ENCODE measurements around the gene FIGLA.
"Not testable (repeated sequence)": the region's sequence is repeated elsewhere in the genome, so short reads cannot be mapped to it uniquely, and the experiment has no call there.

The FIGLA gene

GRCh38 chr2:70807828-70808118 is 17.3 kb upstream of the FIGLA start:
- Histone ChIP-seq H3K9ac (ENCODE audit: low read depth, low read length) (no peak overlapping the region), H3K36me3 (ENCODE audit: insufficient read depth, low read length) (no peaks in the 10 kb centered on the region), H3K27me3 (ENCODE audit: insufficient read depth, low read length) (peaks cover 7% of the 10 kb centered on the region; the same call in 1 of the 2 replicates), H3K4me3 (ENCODE audit: low read length) (no peak overlapping the region), H3K4me1 (ENCODE audit: insufficient read depth, low read length) (no peaks in the 10 kb centered on the region), H3K9me3 (ENCODE audit: insufficient read depth, low read depth, low read length) (no peaks in the 10 kb centered on the region), H3K27ac (ENCODE audit: low read depth, low read length) (no peak overlapping the region)
- 89% methylated on average over 4 of the region's 4 CpGs for WGBS

GRCh38 chr2:70807102-70807827 is 16.8 kb upstream of the FIGLA start:
- 93% methylated on average over 6 of the region's 6 CpGs for WGBS
- H3K4me1 ChIP-seq (ENCODE audit: insufficient read depth, low read length): no peaks in the 10 kb centered on the region
- H3K9me3 ChIP-seq (ENCODE audit: insufficient read depth, low read depth, low read length): no peaks in the 10 kb centered on the region
- H3K9ac ChIP-seq (ENCODE audit: low read depth, low read length): no peak overlapping the region
- no peak overlapping the region for H3K27ac ChIP-seq (ENCODE audit: low read depth, low read length)
- no peak overlapping the region for H3K4me3 ChIP-seq (ENCODE audit: low read length)
- H3K27me3 ChIP-seq (ENCODE audit: insufficient read depth, low read length): 0 out of 2 replicates have a peak, but pooled peaks cover 4% of the 10 kb centered on the region
- H3K36me3 ChIP-seq (ENCODE audit: insufficient read depth, low read length): no peaks in the 10 kb centered on the region

- H3K4me3 ChIP-seq (ENCODE audit: low read length): no peak overlapping the region
- H3K27ac ChIP-seq (ENCODE audit: low read depth, low read length): no peak overlapping the region
- H3K9me3 ChIP-seq (ENCODE audit: insufficient read depth, low read depth, low read length): no peaks in the 10 kb centered on the region
- no peaks in the 10 kb centered on the region for H3K4me1 ChIP-seq (ENCODE audit: insufficient read depth, low read length)
- H3K9ac ChIP-seq (ENCODE audit: low read depth, low read length): no peak overlapping the region
- H3K27me3 ChIP-seq (ENCODE audit: insufficient read depth, low read length): peaks cover 4% of the 10 kb centered on the region; the same call in 1 of the 2 replicates
- 89% methylated on average over 6 of the region's 6 CpGs for WGBS
- H3K36me3 ChIP-seq (ENCODE audit: insufficient read depth, low read length): no peaks in the 10 kb centered on the region
These were observed 16.2 kb upstream of the FIGLA start for GRCh38 chr2:70806620-70807019.

DNA sequence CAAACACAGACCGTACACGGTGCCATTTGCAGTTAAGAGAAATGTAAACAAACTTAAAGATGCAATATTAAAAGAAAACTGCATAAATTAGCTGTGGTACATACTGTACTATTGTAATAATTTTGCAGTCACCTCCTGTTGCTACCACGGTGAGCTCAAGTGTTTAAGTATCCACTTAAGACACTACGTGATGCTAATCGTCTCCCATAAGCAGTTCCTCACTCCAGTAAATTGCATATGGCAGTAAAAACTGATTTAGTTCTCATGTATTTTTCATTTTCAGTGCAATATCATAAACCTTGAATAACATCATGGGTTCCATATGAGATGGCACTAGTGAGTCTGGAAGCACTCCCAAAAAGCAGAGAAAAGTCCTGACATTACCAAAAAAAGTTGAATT is 15.6 kb upstream of the FIGLA start:
- no peaks in the 10 kb centered on the region for H3K36me3 ChIP-seq (ENCODE audit: insufficient read depth, low read length)
- H3K4me3 ChIP-seq (ENCODE audit: low read length): no peak overlapping the region
- H3K9ac ChIP-seq (ENCODE audit: low read depth, low read length): no peak overlapping the region
- no peak overlapping the region for H3K27ac ChIP-seq (ENCODE audit: low read depth, low read length)
- no peaks in the 10 kb centered on the region for H3K9me3 ChIP-seq (ENCODE audit: insufficient read depth, low read depth, low read length)
- 93% methylated on average over 3 of the region's 5 CpGs for WGBS
- peaks cover 10% of the 10 kb centered on the region; the same call in 1 of the 2 replicates for H3K27me3 ChIP-seq (ENCODE audit: insufficient read depth, low read length)
- H3K4me1 ChIP-seq (ENCODE audit: insufficient read depth, low read length): no peaks in the 10 kb centered on the region

- H3K9me3 ChIP-seq (ENCODE audit: insufficient read depth, low read depth, low read length): peaks cover 8% of the 10 kb centered on the region; the same call in 1 of the 2 replicates
- no peaks in the 10 kb centered on the region for H3K36me3 ChIP-seq (ENCODE audit: insufficient read depth, low read length)
- no peak overlapping the region for H3K27ac ChIP-seq (ENCODE audit: low read depth, low read length)
- no peaks in the 10 kb centered on the region for H3K4me1 ChIP-seq (ENCODE audit: insufficient read depth, low read length)
- no peak overlapping the region for H3K9ac ChIP-seq (ENCODE audit: low read depth, low read length)
- H3K4me3 ChIP-seq (ENCODE audit: low read length): no peak overlapping the region
- 79% methylated on average over 10 of the region's 10 CpGs for WGBS
- peaks cover 13% of the 10 kb centered on the region; the same call in 1 of the 2 replicates for H3K27me3 ChIP-seq (ENCODE audit: insufficient read depth, low read length)
These were observed 11.3 kb upstream of the FIGLA start for GRCh38 chr2:70801607-70802263.

DNA sequence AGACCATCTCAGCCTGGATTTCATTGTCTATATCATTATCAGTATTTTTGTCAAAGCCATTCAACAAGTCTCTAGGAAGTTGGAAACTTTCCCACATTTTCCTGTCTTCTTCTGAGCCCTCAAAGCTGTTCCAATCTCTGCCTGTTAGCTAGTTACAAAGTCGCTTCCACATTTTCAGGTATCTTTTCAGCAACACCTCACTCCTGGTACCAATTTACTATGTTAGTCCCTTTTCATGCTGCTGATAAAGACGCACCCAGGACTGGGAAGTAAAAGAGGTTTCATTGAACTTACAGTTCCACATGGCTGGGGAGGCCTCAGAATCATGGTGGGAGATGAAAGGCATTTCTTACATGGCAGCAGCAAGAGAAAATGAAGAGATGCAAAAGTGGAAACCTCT is 9.3 kb upstream of the FIGLA start:
- Histone ChIP-seq H3K9me3 (ENCODE audit: insufficient read depth, low read depth, low read length) (peaks cover 8% of the 10 kb centered on the region; the same call in 1 of the 2 replicates), H3K36me3 (ENCODE audit: insufficient read depth, low read length) (no peaks in the 10 kb centered on the region), H3K4me3 (ENCODE audit: low read length) (no peak overlapping the region), H3K27ac (ENCODE audit: low read depth, low read length) (no peak overlapping the region), H3K27me3 (ENCODE audit: insufficient read depth, low read length) (peaks cover 26% of the 10 kb centered on the region), H3K4me1 (ENCODE audit: insufficient read depth, low read length) (peaks cover 4% of the 10 kb centered on the region; the same call in 1 of the 2 replicates), H3K9ac (ENCODE audit: low read depth, low read length) (no peak overlapping the region)
- WGBS: 92% methylated on average over 2 of the region's 2 CpGs

GRCh38 chr2:70797996-70798395 is 7.6 kb upstream of the FIGLA start:
- H3K9ac ChIP-seq (ENCODE audit: low read depth, low read length); H3K9me3 ChIP-seq (ENCODE audit: insufficient read depth, low read depth, low read length); H3K36me3 ChIP-seq (ENCODE audit: insufficient read depth, low read length); H3K27ac ChIP-seq (ENCODE audit: low read depth, low read length); H3K4me1 ChIP-seq (ENCODE audit: insufficient read depth, low read length); H3K4me3 ChIP-seq (ENCODE audit: low read length): not testable (repeated sequence)
- whole genome bisulfite sequencing: 88% methylated on average over 2 of the region's 3 CpGs
- peaks cover 42% of the 10 kb centered on the region for H3K27me3 ChIP-seq (ENCODE audit: insufficient read depth, low read length)

- peaks cover 8% of the 10 kb centered on the region; the same call in 1 of the 2 replicates for H3K9me3 ChIP-seq (ENCODE audit: insufficient read depth, low read depth, low read length)
- H3K27ac ChIP-seq (ENCODE audit: low read depth, low read length): no peak overlapping the region
- 73% methylated on average over 2 of the region's 2 CpGs for WGBS
- H3K9ac ChIP-seq (ENCODE audit: low read depth, low read length): no peak overlapping the region
- peaks cover 47% of the 10 kb centered on the region for H3K27me3 ChIP-seq (ENCODE audit: insufficient read depth, low read length)
- H3K4me1 ChIP-seq (ENCODE audit: insufficient read depth, low read length): peaks cover 4% of the 10 kb centered on the region; the same call in 1 of the 2 replicates
- H3K36me3 ChIP-seq (ENCODE audit: insufficient read depth, low read length): no peaks in the 10 kb centered on the region
- H3K4me3 ChIP-seq (ENCODE audit: low read length): no peak overlapping the region
These were observed 7.1 kb upstream of the FIGLA start for GRCh38 chr2:70797506-70797905.

DNA sequence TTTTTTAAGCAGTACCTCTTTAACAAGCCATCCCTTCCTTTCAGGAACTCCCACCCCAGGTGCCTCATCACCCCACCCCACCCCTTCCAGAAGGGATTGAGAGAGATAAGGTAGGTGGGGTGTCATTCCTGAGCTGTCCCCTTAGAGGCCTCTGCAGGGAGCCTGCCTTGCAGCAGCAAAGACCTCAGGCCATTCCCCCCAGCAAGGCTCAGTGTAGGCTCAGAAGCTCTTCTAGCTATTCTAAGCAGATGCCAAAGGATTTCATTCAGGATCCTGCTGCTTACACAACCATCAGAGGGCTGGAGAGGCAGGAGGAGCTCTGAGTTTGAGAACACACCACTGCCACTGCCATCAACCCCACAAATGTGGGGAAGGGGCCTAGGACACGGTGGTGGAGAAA is 5.8 kb upstream of the FIGLA start:
- Histone ChIP-seq H3K27me3 (ENCODE audit: insufficient read depth, low read length) (peaks cover 52% of the 10 kb centered on the region), H3K4me1 (ENCODE audit: insufficient read depth, low read length) (peaks cover 4% of the 10 kb centered on the region; the same call in 1 of the 2 replicates), H3K9me3 (ENCODE audit: insufficient read depth, low read depth, low read length) (peaks cover 8% of the 10 kb centered on the region; the same call in 1 of the 2 replicates), H3K9ac (ENCODE audit: low read depth, low read length) (no peak overlapping the region), H3K36me3 (ENCODE audit: insufficient read depth, low read length) (no peaks in the 10 kb centered on the region), H3K27ac (ENCODE audit: low read depth, low read length) (no peak overlapping the region), H3K4me3 (ENCODE audit: low read length) (no peak overlapping the region)
- 67% methylated on average over 1 of the region's 1 CpG for WGBS

GRCh38 chr2:70795164-70795995 is 4.9 kb upstream of the FIGLA start:
- H3K9ac ChIP-seq (ENCODE audit: low read depth, low read length): no peak overlapping the region
- H3K27ac ChIP-seq (ENCODE audit: low read depth, low read length): no peak overlapping the region
- peaks cover 4% of the 10 kb centered on the region; the same call in 1 of the 2 replicates for H3K4me1 ChIP-seq (ENCODE audit: insufficient read depth, low read length)
- H3K4me3 ChIP-seq (ENCODE audit: low read length): no peak overlapping the region
- WGBS: 68% methylated on average over 4 of the region's 4 CpGs
- H3K36me3 ChIP-seq (ENCODE audit: insufficient read depth, low read length): no peaks in the 10 kb centered on the region
- peaks cover 55% of the 10 kb centered on the region for H3K27me3 ChIP-seq (ENCODE audit: insufficient read depth, low read length)
- H3K9me3 ChIP-seq (ENCODE audit: insufficient read depth, low read depth, low read length): peaks cover 8% of the 10 kb centered on the region; the same call in 1 of the 2 replicates

- Histone ChIP-seq H3K36me3 (ENCODE audit: insufficient read depth, low read length) (no peaks in the 10 kb centered on the region), H3K27ac (ENCODE audit: low read depth, low read length) (no peak overlapping the region), H3K27me3 (ENCODE audit: insufficient read depth, low read length) (peaks cover 75% of the 10 kb centered on the region), H3K4me1 (ENCODE audit: insufficient read depth, low read length) (peaks cover 7% of the 10 kb centered on the region; the same call in 1 of the 2 replicates), H3K4me3 (ENCODE audit: low read length) (no peak overlapping the region), H3K9ac (ENCODE audit: low read depth, low read length) (no peak overlapping the region), H3K9me3 (ENCODE audit: insufficient read depth, low read depth, low read length) (no peaks in the 10 kb centered on the region)
- WGBS: no CpG with 5 or more reads among the region's 2 CpGs
These were observed 3.0 kb upstream of the FIGLA start for GRCh38 chr2:70793450-70793849.

Data from HUES64 (cell line).